ENCODE measurements around the gene BIN2. TPM values are rescaled to one million over a fixed set of nuclear protein-coding genes. Genes with fewer than 3 reads are reported as not detected.

BIN2 gene
- total and polyA plus RNA-seq, 2 of the 4 experiments (the other 2 are of a cell fraction): not detected

- Histone ChIP-seq H2AK9ac (replicated peaks; ENCODE audit: low read depth, low read length, poor library complexity) (no peak overlapping the region), H4K8ac (ENCODE audit: low read depth in 2 of 2, low read length in 2 of 2) (no peak overlapping the region), H3K18ac (ENCODE audit: low read depth, low read length) (no peak overlapping the region), H3K4me3 (ENCODE audit: insufficient read depth, low read depth, low read length) (no peak overlapping the region), H3K27me3 (ENCODE audit: control insufficient read depth, insufficient read depth, low read length) (no peaks in the 10 kb centered on the region), H2BK5ac (ENCODE audit: low read depth, low read length, poor library complexity, severe bottlenecking) (no peak overlapping the region), H3K27ac (ENCODE audit: insufficient read depth, low read length) (no peak overlapping the region), H2AFZ (replicated peaks; ENCODE audit: low read length, poor library complexity) (no peak overlapping the region), H4K20me1 (ENCODE audit: insufficient read depth, low read length) (no peaks in the 10 kb centered on the region), H2AK5ac (ENCODE audit: low read depth, low read length) (no peak overlapping the region), H3K9ac (ENCODE audit: low read depth, low read length) (no peak overlapping the region), H2BK15ac (ENCODE audit: low read depth, low read length) (no peak overlapping the region), H2BK20ac (ENCODE audit: low read depth, low read length) (no peak overlapping the region), H3K79me1 (ENCODE audit: low read depth in 1 of 2, low read length in 2 of 2) (no peaks in the 10 kb centered on the region), H3K9me3 (ENCODE audit: control insufficient read depth, insufficient read depth, low read length) (no peaks in the 10 kb centered on the region), H3K14ac (replicated peaks; ENCODE audit: low read depth, low read length) (no peak overlapping the region), H3K4me2 (ENCODE audit: low read depth, low read length) (no peak overlapping the region), H3K4ac (ENCODE audit: low read depth, low read length) (no peak overlapping the region), H3K56ac (ENCODE audit: extremely low read depth, insufficient read depth, low read length) (no peak overlapping the region), H2BK120ac (ENCODE audit: low read depth, low read length) (no peak overlapping the region), H3K36me3 (ENCODE audit: control insufficient read depth, insufficient read depth, low read length) (no peaks in the 10 kb centered on the region), H4K91ac (ENCODE audit: insufficient read depth, low read depth, low read length) (no peak overlapping the region), H3K9me1 (ENCODE audit: insufficient read depth, low read length) (peaks cover 3% of the 10 kb centered on the region; the same call in 1 of the 2 replicates), H3K4me1 (ENCODE audit: control insufficient read depth, insufficient read depth, low read length) (no peaks in the 10 kb centered on the region), H3K23ac (ENCODE audit: low read depth, low read length) (no peak overlapping the region), H4K5ac (ENCODE audit: low read depth, low read length) (no peak overlapping the region)
- 100% methylated on average over 1 of the region's 6 CpGs; no CpG with 5 or more reads in 1 of the 2 experiments for WGBS, 2 experiments (ENCODE audit: extremely low coverage in 2 of 2, insufficient read length in 1 of 2)
- TF ChIP-seq SMC3 (IDR thresholded peaks at IDR 0.05; ENCODE audit: low read depth, low read length): no peak
- TF ChIP-seq MAZ (IDR thresholded peaks at IDR 0.05; ENCODE audit: borderline replicate concordance, low read depth, low read length): no peak
- TF ChIP-seq, protein P1, sequence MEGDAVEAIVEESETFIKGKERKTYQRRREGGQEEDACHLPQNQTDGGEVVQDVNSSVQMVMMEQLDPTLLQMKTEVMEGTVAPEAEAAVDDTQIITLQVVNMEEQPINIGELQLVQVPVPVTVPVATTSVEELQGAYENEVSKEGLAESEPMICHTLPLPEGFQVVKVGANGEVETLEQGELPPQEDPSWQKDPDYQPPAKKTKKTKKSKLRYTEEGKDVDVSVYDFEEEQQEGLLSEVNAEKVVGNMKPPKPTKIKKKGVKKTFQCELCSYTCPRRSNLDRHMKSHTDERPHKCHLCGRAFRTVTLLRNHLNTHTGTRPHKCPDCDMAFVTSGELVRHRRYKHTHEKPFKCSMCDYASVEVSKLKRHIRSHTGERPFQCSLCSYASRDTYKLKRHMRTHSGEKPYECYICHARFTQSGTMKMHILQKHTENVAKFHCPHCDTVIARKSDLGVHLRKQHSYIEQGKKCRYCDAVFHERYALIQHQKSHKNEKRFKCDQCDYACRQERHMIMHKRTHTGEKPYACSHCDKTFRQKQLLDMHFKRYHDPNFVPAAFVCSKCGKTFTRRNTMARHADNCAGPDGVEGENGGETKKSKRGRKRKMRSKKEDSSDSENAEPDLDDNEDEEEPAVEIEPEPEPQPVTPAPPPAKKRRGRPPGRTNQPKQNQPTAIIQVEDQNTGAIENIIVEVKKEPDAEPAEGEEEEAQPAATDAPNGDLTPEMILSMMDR (conservative IDR thresholded peaks at IDR 0.05; ENCODE audit: low read depth, low read length): no peak
- TF ChIP-seq POLR2A (IDR thresholded peaks at IDR 0.05; ENCODE audit: low read depth, low read length): no peak
- no peak for TF ChIP-seq BHLHE40 (IDR thresholded peaks at IDR 0.05; ENCODE audit: low read depth, low read length)
- TF ChIP-seq, protein P2, sequence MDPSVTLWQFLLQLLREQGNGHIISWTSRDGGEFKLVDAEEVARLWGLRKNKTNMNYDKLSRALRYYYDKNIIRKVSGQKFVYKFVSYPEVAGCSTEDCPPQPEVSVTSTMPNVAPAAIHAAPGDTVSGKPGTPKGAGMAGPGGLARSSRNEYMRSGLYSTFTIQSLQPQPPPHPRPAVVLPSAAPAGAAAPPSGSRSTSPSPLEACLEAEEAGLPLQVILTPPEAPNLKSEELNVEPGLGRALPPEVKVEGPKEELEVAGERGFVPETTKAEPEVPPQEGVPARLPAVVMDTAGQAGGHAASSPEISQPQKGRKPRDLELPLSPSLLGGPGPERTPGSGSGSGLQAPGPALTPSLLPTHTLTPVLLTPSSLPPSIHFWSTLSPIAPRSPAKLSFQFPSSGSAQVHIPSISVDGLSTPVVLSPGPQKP (IDR thresholded peaks at IDR 0.05; ENCODE audit: borderline replicate concordance, low read depth, low read length): no peak
- TF ChIP-seq, protein P3, sequence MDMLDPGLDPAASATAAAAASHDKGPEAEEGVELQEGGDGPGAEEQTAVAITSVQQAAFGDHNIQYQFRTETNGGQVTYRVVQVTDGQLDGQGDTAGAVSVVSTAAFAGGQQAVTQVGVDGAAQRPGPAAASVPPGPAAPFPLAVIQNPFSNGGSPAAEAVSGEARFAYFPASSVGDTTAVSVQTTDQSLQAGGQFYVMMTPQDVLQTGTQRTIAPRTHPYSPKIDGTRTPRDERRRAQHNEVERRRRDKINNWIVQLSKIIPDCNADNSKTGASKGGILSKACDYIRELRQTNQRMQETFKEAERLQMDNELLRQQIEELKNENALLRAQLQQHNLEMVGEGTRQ (IDR thresholded peaks at IDR 0.05; ENCODE audit: low read depth, low read length): no peak
- no peak for TF ChIP-seq RFX5 (IDR thresholded peaks at IDR 0.05; ENCODE audit: low read depth, low read length)
- no peak for TF ChIP-seq MXI1 (IDR thresholded peaks at IDR 0.05; ENCODE audit: borderline replicate concordance, low read depth, low read length)
- TF ChIP-seq FOS (IDR thresholded peaks at IDR 0.05; ENCODE audit: low read depth, low read length): no peak
- no peak for ATAC-seq (ENCODE audit: low read depth)
- ChIA-PET POLR2A (ENCODE audit: unreplicated experiment) (interaction anchor here (0.6 kb wide), 1 partner anchor 13 kb away, joined by 8 read pairs; no protein-coding TSS in a partner anchor), CTCF (no interaction called here)
- BruUV-seq (replicated peaks): no TSS peak
- dilution Hi-C loops (cut with HindIII; ENCODE audit: low sequenced_read_pairs, unreplicated experiment) (no loop called here), intact Hi-C loops (cut with micrococcal nuclease) (no loop called here), in situ Hi-C loops (cut with MboI; ENCODE audit: low sequenced_read_pairs) (no loop called here)
- no peak for DNase-seq
Observed at GRCh38 chr12:51333536-51333935, 9.6 kb upstream of the BIN2 start.

Data from IMR-90 (cell line).